HG03565 (cell line): Measurements from ENCODE around the gene PNPLA8.

Source experiments
- ATAC-seq: cut with Tn5 transposase; IDR thresholded peaks from one replicate; pipeline ENCODE4 v1.9.1; 2021; ENCODE audit warnings: mild to moderate bottlenecking, moderate library complexity; ENCODE audit not compliant: unreplicated experiment

The PNPLA8 gene

DNA sequence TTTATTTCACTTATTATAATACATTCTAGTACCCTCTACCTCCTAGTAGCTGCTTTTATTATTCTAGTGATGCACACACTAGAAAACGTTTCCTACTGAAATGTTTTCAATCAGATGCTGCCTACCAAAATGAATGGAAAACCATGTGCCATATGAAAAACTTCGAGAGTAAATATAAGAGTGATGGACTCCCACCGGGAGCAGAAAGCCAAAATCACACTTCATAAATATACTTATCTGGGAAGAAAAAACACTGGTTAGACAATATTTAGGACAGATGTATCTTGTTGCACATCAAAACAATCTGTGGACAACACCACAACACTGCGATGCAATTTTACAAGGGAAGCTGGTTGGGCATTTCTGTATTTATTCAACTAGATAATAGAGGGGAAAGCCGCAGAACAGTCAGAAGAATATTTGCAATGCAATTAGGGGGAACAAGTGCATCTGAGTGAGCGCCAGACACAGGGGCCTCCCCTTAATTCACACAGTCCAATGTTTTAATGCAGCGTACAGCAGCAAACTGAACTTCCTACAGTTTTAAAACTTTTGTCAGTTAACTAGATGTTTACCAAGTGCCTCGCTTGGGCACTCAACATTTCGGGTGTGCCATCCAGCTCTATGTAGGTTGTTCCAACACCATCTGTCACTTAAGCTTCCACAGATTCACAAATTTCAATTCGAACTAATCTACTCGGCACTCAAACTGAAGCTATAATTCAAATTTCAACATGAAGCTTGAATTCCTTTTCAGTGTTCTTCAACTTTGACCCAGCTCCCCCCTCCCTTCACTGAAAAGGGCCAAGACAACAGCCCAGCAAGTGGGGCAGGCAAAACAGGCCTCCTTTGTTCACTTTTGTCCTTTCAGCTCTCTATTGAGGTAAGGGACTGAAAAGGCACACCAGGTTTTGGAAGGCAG lies 77.1 kb downstream of the PNPLA8 start:
- no peak for ATAC-seq

DNA sequence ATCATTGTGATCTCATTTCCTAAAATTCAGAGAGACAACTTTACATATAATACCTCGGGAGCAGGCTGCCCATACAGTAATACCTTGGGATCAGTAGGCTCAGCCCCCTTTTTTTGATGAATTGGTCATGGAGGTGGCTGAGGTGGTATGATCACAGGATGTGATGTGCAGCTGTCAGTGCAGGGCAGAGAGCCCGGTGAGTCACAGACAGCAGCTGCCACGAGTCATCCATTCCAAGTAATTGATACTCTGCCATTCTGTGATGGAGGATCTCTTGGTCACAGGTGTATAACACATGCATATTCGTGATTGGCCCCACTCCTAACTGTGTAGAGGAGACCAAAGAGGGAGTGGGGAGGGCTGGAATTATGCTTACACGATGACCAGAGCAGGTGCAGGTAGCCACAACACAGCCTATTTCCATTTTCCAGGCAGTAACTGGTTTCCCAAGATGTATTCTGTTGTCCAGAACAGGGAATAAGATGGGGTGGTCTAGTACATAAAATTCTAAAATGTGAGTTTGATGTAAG lies 83.8 kb downstream of the PNPLA8 start:
- ATAC-seq: no peak

DNA sequence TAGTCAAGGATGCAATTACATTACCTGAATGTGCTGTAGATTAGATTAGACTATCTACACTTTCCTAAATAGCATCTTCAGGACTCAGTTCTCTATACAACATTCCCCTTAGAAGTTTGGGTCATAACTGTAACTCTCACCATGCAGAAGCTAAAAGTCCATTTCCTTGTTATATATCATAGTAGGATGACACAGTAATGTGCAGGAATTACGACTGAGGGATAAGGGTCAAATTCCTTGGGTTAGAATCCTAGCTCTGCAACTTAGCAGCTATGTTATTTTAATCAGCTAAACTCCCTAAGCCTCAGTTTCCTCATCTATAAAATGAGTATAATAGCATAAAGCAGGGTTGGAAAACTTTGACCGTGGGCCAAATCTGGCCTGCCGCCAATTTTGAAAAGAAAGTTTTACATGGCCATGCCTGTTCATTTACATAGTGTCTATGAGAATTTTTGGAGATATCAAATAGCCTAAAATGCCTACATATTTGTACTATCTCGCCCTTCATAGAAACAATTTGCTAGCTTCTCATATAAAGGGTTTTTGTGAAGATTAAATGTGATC lies 84.5 kb downstream of the PNPLA8 start:
- ATAC-seq: no peak

DNA sequence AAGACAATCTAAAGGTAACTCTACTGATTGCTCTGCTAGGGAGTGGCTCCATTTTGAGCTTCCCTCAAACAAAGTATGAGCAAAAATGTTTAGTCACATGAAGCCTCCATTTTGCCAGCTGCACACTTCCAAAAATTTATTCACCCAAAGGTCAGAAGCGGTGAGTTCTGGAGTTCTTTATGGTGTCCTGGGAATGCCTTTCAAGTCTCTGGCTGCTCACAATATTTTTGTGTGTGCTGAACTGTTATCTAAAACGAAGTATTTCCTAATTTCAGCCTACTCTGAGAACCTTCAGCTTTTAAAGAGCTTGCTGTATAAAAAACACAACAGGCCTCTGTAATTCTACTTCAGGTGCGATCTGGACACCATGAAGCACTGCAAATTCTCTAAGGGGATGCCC lies 85.3 kb downstream of the PNPLA8 start:
- no peak for ATAC-seq

DNA sequence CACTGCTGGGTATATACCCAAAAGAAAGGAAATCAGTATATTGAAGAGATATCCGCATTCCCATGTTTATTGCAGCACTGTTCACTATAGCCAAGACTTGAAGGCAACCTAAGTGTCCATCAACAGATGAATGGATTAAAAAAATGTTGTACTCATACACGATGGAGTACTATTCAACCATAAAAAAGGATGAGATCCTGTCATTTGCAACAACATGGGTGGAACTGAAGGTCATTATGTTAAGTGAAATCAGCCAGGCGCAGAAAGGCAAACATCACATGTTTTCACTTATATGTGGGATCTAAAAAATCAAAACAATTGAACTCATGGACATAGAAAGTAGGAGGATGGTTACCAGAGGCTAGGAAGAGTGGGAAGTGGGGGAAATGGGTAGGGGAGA lies 89.0 kb downstream of the PNPLA8 start:
- ATAC-seq: no peak

DNA sequence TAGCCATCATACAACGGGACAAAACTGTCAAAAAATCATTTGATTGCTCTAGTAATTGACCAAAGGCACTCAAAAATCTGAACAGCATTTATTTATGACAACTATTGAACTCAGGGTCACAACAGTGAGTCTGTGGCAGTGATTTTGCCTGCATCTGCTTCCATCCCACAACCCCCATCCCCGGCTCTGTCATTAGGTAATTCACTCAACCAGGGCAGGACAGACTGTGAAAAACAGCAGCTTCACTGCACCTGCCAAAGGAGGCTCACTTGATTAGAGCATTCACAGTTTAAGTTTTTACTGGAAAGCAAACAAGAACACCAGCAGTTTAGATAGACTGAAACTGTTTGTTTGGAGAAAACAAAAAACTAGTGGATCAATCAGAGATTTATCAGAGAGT lies 91.9 kb downstream of the PNPLA8 start:
- ATAC-seq: no peak

DNA sequence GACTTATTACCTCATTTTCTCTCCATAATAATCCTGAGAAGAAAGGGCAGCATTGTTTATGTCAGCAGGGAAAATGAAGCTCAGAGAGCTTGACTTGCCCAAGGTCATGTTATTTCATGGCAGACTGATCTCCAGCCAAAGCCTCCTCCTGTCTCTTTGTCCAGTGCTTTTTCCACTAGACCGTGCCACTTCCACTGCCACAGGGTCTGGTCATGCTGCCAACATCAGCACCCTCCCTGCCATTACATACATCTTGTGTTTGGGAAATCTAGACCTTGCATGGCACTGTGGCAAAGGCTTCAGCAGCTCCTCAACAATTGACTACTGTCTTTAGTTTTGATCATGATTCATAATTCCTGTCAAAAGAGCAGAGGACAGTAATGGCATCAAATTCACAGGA lies 94.8 kb downstream of the PNPLA8 start:
- ATAC-seq: no peak

DNA sequence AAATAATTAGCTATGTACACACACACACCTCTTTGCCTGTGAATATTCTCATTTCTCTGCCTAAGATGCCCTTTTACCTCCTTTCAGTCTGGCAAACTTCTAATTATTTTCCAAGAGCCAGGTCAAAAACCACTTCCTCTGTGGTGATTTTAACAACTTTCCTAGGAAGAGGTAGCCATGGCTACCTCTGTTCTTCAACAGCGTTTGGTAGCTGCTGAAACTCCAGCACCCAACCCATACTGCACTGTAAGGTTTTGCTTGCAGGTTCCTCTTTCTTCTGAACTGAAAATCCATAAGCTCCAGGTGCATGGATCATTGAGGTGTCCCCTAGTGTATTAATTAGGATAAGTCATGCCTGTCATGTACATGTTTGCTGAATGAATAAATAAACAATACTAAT lies 95.3 kb downstream of the PNPLA8 start:
- ATAC-seq: no peak

DNA sequence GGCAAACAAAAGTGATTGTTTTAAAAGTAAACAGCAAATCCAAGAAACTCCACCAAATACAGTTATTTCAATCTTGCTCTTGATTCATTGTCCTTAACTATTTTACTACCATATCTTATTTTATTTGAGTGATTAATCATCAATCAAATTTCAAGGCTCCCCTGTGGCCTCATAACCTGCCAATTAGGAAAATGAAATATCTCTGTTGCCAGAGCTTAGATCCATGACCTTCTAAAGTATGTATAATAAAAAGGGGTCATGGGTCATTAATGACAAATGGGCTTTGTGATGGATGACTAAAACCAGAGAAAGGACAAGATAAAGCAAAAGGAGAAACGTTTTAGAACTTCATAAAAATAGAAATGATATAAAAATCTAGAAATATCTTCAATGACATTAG lies 98.2 kb downstream of the PNPLA8 start:
- ATAC-seq: no peak

DNA sequence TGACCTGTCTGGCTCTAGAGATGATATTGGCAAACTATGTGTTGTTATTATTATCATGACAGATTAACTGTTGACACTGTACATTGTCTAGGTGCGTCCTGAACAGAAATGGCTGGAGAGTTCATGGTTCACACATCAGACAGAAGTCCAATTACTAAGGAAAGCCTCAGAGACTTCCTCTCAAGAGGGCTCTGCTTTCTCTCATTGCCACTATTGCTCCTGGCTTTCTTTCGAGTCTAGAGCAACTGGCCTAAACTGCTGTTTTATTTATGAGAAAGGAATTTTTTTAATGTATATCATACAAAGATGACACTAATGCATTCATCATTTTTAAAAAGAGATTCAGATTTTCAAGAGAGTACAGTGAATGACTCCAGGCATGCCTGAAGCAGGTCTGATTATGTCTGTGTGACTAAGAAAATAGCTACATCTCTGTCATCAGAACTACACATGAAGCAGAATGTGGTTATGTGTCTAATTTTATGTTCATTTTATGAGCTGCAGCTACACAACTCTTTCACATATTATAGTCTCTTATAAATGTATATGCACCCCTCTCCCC lies 100.1 kb downstream of the PNPLA8 start:
- ATAC-seq: no peak

DNA sequence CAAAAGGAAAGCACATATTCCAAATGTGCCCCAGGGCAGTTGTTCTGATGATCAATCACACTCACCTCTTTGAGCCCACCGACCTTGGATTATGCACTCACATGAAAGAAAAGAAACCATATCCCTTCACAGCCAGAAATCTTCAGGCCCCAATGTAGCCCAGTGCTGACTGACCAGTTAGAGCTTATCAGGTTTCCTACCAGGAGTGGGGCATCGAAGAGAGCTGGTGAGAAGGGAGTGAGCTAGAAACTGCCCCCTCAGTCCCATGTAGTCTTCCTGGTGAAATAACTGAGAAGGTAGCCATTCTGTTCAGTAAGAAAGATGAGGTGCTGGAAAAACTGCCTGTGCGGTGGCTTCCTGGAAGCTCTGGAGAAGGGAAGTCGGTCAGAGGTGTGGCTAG lies 101.9 kb downstream of the PNPLA8 start:
- ATAC-seq: no peak

DNA sequence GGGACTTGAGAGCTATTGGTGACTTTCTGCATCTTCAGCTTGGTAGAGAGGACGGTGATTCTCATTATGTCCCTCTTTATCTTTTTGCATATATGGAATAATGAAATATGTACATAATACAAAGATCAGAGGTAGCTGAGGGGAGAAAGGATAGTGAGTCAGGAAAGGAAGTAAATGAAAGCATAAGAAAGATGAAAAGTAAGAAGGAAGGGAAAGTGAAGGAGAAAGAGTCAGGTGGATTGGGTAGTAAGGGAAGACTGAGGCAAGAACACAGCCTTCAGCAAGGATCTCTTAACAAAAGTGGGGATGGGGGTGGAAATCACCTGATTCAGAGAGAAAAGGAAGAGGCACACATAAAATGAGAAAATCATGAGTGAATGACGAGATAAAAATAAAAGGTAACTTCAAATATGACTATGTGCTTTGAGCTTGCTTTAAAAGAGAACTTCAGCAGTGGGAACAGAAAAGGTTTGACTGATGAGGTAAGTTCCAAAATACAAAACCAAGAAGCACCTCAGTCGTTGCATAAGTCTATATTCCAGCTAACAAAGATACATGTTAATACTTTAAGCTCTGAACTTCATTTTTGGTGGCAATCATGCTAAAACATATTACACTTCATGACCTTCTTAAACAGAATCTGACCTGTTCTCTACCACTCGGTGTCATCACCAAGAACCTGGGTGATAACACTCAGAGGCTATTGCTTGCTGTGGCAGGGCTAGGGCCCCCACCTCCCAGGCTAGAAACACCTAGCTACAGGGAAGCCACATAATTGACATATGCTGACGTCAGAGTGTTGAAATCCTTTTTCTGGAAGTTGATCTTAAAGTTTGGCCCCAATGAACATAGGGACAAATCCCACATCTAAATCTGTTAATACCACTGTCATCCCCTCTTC lies 102.6 kb downstream of the PNPLA8 start:
- no peak for ATAC-seq

DNA sequence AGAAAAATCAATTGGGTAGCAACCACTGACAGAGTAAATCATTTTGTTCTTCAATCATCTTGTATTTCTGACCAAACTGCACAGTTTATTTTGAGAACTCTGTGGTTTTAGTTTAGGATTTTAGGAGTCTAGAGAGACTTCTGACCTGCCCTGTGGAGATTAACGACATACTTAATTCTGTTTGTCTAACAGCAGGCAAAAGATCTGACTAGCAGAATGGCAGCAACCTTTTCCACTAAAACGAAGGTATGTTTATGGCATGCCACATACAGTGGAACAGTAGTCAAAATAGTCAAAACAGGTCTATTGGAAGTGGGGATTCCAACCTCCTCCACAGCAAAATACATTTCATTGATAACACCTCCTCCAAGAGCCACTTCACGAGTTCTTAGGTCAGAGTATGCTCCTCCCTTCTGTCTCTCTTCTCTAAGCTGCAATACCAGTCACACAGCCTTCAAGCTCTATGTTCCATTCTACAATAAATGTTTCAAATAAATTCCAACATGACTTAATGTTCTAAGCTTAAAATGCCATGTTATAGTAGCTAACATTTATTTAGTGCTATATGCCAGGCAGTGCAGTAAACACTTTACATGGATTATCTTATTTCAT lies 104.1 kb downstream of the PNPLA8 start:
- ATAC-seq: no peak
